K562 (cell line): Measurements from ENCODE around the gene MAD2L1BP. TPM values are rescaled to one million over a fixed set of nuclear protein-coding genes. Genes with fewer than 3 reads are reported as not detected.

ENCODE experiments used
- ATAC-seq: fragments of 200-7000 bp; cut with Tn5 transposase; 3 replicates; pipeline ENCODE4 v1.9.1; 2020; ENCODE audit warnings: moderate library complexity
- BruUV-seq: library from RNA; stranded (reverse); fragments of 400-500 nt; replicated peaks from 2 replicates; lab custom pipeline; 2021; lab: Mats Ljungman, UMichigan
- CTCF ChIA-PET: fragments of 300-600 bp; formaldehyde crosslinking; extraction: SDS; loops from one replicate; lab custom pipeline; 2021; ENCODE audit warnings: low intra/inter-chr PET ratio; lab: Yijun Ruan, JAX
- POLR2A ChIA-PET: fragments of 300-600, 350-650 bp; sonication (Branson Sonifier 250); formaldehyde crosslinking; extraction: SDS; loops from one replicate; lab custom pipeline; 2021; ENCODE audit warnings: antibody characterized with exemption, inconsistent platforms; lab: Yijun Ruan, JAX
- DNase-seq, 4 experiments: peaks; one replicate each; pipeline versions ENCODE4 v3.0.0 to v3.0.0-alpha.2; 2011 to 2018; ENCODE audit warnings: low spot score in 3 of 4, mixed read lengths in 3 of 4; ENCODE audit errors: extremely low read depth in 1 of 4
- FAIRE-seq: peaks from 2 replicates; lab custom pipeline; 2011; peaks lifted over from hg19 to GRCh38; lab: Jason Lieb, UNC
- H2AFZ ChIP-seq: 2 replicates; pipeline ENCODE4 v1.6.0; 2011; ENCODE audit warnings: low read depth, low read length, control low read depth, inconsistent platforms
- H3K27ac ChIP-seq: fragments of 200-600 bp; 3 replicates; pipeline ENCODE4 v1.8.0; 2011; ENCODE audit warnings: low read depth, mild to moderate bottlenecking, control low read depth, inconsistent platforms, low read length, moderate library complexity, mixed read lengths; ENCODE audit errors: extremely low read depth
- H3K27me3 ChIP-seq, 2 experiments: fragments of 300-600 bp in 1 of 2; 2 replicates in 1 of 2; 3 replicates in 1 of 2; pipeline versions ENCODE4 v1.6.0 to v1.8.0; 2011; ENCODE audit warnings: inconsistent platforms in 2 of 2, low read length in 2 of 2, mild to moderate bottlenecking in 1 of 2, mixed read lengths in 1 of 2, moderate library complexity in 1 of 2; ENCODE audit not compliant: control insufficient read depth in 2 of 2, insufficient read depth in 2 of 2
- H3K36me3 ChIP-seq: fragments of 300-600 bp; 3 replicates; pipeline ENCODE4 v1.8.0; 2011; ENCODE audit warnings: mild to moderate bottlenecking, low read length, inconsistent platforms; ENCODE audit not compliant: control insufficient read depth, insufficient read depth
- H3K4me1 ChIP-seq, 2 experiments: fragments of 200-600 bp in 1 of 2; replicated peaks in 1 of 2; 2 replicates in 1 of 2; 3 replicates in 1 of 2; pipeline versions ENCODE4 v1.5.1 to v1.8.0; 2011; ENCODE audit warnings: inconsistent platforms in 2 of 2, low read length in 2 of 2, mild to moderate bottlenecking in 1 of 2, mixed read lengths in 1 of 2, moderate library complexity in 1 of 2; ENCODE audit not compliant: control insufficient read depth in 2 of 2, insufficient read depth in 2 of 2
- H3K4me2 ChIP-seq: 2 replicates; pipeline ENCODE4 v1.6.1; 2011; ENCODE audit warnings: low read length, control low read depth, inconsistent platforms, mixed read lengths; ENCODE audit not compliant: insufficient read depth
- H3K4me3 ChIP-seq: fragments of 200-600 bp; sonication (generic), shearing (Covaris generic); 2 replicates; pipeline ENCODE4 v1.5.1; 2016; ENCODE audit warnings: control low read depth, inconsistent platforms
- H3K79me2 ChIP-seq: fragments of 200-600 bp; 3 replicates; pipeline ENCODE4 v1.8.0; 2011; ENCODE audit warnings: low read length, inconsistent platforms; ENCODE audit not compliant: control insufficient read depth, insufficient read depth
- H3K9ac ChIP-seq, 2 experiments: 2 replicates each; pipeline versions ENCODE4 v1.6.0 to v1.6.1; 2011; ENCODE audit warnings: low read depth in 2 of 2, low read length in 2 of 2, control low read depth in 1 of 2, inconsistent platforms in 1 of 2, mild to moderate bottlenecking in 1 of 2, mixed read lengths in 1 of 2; ENCODE audit not compliant: insufficient read depth in 1 of 2
- H3K9me1 ChIP-seq: one replicate; pipeline ENCODE4 v1.6.0; 2011; ENCODE audit warnings: inconsistent platforms, mild to moderate bottlenecking, low read length, moderate library complexity; ENCODE audit not compliant: control insufficient read depth, insufficient read depth
- H3K9me3 ChIP-seq: replicated peaks from 2 replicates; pipeline ENCODE4 v1.5.1; 2011; ENCODE audit warnings: low read depth, low read length, inconsistent platforms; ENCODE audit not compliant: control insufficient read depth, insufficient read depth
- H4K20me1 ChIP-seq: replicated peaks from 2 replicates; pipeline ENCODE4 v1.6.1; 2011; ENCODE audit warnings: low read length, inconsistent platforms, mixed read lengths; ENCODE audit not compliant: control insufficient read depth, insufficient read depth
- BCOR ChIP-seq: fragments of 450-650 bp; IDR thresholded peaks from 2 replicates; pipeline ENCODE4 v1.6.1; 2016
- HDGF ChIP-seq: fragments of 450-650 bp; IDR thresholded peaks from 2 replicates; pipeline ENCODE4 v1.6.1; 2016
- RBM25 ChIP-seq: fragments of 200-400 bp; formaldehyde crosslinking; IDR thresholded peaks from 2 replicates; pipeline ENCODE4 v1.6.1; 2018; ENCODE audit warnings: low read length, low read depth, moderate library complexity; ENCODE audit not compliant: severe bottlenecking
- RERE ChIP-seq: sonication (generic); formaldehyde crosslinking; IDR thresholded peaks from 2 replicates; pipeline ENCODE4 v1.8.0; 2023; ENCODE audit warnings: missing genetic modification reagents, mild to moderate bottlenecking, borderline replicate concordance
- WGBS: fragments of 100-300 bp; shearing (Covaris generic); methylation state at CpG from one replicate; pipeline ENCODE4 v1.1.6; 2016; ENCODE audit warnings: low coverage, mixed read lengths; ENCODE audit not compliant: insufficient coverage; ENCODE audit errors: missing lambda C conversion rate; 5-methylcytosine and 5-hydroxymethylcytosine counted together
- in situ Hi-C: fragments of 300-500 bp; cut with MboI; formaldehyde crosslinking; loops from 4 replicates; pipeline ENCODE4 v1.15.0; 2018; ENCODE audit warnings: inconsistent platforms, mixed read lengths
- intact Hi-C: fragments of 100-400 bp; cut with micrococcal nuclease; formaldehyde crosslinking; loops from 2 replicates; pipeline ENCODE4 v1.14.2; 2022
- polyA plus RNA-seq, 8 experiments: library from polyadenylated mRNA; depleted of rRNA in 4 of 8; stranded (reverse) in 5 of 8; unstranded in 3 of 8; fragments of >200 nt; fragmentation: Nextera tagmentation in 2 of 8; fragmentation: Illumina TruSeq in 1 of 8; extraction: Ambion mirVana in 2 of 8; extraction: Trizol in 1 of 8; gene quantifications; 2 replicates each; pipeline versions ENCODE4 v1.2.1 to v1.2.3, GENCODE V29; 2011 to 2014; ENCODE audit warnings: inconsistent platforms in 1 of 8, missing spikeins in 1 of 8
- total RNA-seq, 7 experiments: library from RNA; depleted of rRNA in 6 of 7; stranded (reverse); fragments of >200 nt in 6 of 7; fragmentation: Illumina TruSeq in 2 of 7; extraction: Trizol in 2 of 7; gene quantifications; 2 replicates each; pipeline versions ENCODE4 v1.2.1 to v1.2.3, GENCODE V29; 2011 to 2021; ENCODE audit warnings: low replicate concordance in 1 of 7

The MAD2L1BP gene
- total and polyA plus RNA-seq, 9 of the 15 experiments (the other 6 are each of a cell fraction or from before 2014, with no cell fraction given) = 69.7 to 321 (median 111) TPM

DNA sequence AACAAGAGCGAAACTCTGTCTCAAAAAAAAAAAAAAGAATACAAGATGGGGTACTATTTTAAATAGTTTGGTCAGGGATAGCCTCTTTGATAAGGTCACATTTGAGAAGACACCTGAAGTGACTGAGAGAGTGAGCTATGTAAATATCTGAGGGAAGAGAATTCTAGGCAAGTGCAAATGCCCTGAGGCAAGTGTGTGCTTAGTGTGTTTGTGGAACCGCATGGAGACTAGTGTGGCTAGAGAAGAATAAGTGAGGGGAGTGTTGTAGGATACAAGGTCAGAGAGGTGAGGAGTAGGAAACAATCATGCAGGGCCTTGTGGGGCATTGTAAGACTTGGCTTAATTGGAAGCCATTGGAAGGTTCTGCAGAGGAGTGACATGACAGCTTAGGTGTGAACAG, 12.6 kb downstream of the MAD2L1BP start:
- DNase-seq (no peak), ATAC-seq (no peak), FAIRE-seq (no peak)
- ChIA-PET CTCF (no interaction called here), POLR2A (interaction anchor here (0.7 to 10.9 kb wide), 8 partner anchors 8 to 376 kb away, joined by 3 to 206 read pairs (median 4); partner anchors contain the start of genes GTPBP2 and MAD2L1BP)
- intact Hi-C loops (no loop called here), in situ Hi-C loops (no loop called here)
- Histone ChIP-seq H3K4me1 (peaks cover 0 to 11% of the 10 kb centered on the region in 2 experiments; a peak in 2 of 5 replicates), H4K20me1 (no peaks in the 10 kb centered on the region), H3K4me2 (no peak overlapping the region), H3K27ac (no peak overlapping the region), H3K79me2 (no peaks in the 10 kb centered on the region), H3K9me1 (no peaks in the 10 kb centered on the region), H3K4me3 (no peak overlapping the region), H3K9ac (0 out of 4 replicates have a peak overlapping the region, but pooled peaks of 1 of the 2 experiments have one; percentile 0), H3K27me3 (no peaks in the 10 kb centered on the region), H3K36me3 (no peaks in the 10 kb centered on the region), H3K9me3 (no peaks in the 10 kb centered on the region), H2AFZ (no peak overlapping the region)
- no TSS peak for BruUV-seq
- TF ChIP-seq BCOR (peak; percentile 28; the same call in 1 of the 2 replicates), RBM25 (peak; percentile 35), HDGF (0 out of 2 replicates have a peak, but pooled peaks have one; percentile 24), RERE (CRISPR knock-in tag) (no peak)
- WGBS = 52% methylated on average over 1 of the region's 2 CpGs
